Mesangial cell (primary cell): ENCODE data around the gene SPATA31A7. TPM values are rescaled to one million over a fixed set of nuclear protein-coding genes. Genes with fewer than 3 reads are reported as not detected.

ENCODE experiments used
- total RNA-seq: library from RNA; depleted of rRNA; stranded (reverse); fragments of >200 nt; gene quantifications from 2 replicates; pipeline ENCODE4 v1.2.3, GENCODE V29; 2015

Gene SPATA31A7
- total RNA-seq, result not detected in 2 replicates

GRCh38 chr9:61189736-61190135 lies at the start of gene SPATA31A7:
Gene SPATA31A7, plus strand, starts transcription at chr9:61190036. Its CDS starts 29 bp downstream, at chr9:61190065.

